CD4-positive, alpha-beta T cell treated with Interleukin-4 for 4 hours (primary cell): ENCODE results near the gene RAPGEF3.

Experiments used
- DNase-seq: peaks from one replicate; pipeline ENCODE4 v3.0.0-alpha.2; 2020

Gene RAPGEF3

DNA sequence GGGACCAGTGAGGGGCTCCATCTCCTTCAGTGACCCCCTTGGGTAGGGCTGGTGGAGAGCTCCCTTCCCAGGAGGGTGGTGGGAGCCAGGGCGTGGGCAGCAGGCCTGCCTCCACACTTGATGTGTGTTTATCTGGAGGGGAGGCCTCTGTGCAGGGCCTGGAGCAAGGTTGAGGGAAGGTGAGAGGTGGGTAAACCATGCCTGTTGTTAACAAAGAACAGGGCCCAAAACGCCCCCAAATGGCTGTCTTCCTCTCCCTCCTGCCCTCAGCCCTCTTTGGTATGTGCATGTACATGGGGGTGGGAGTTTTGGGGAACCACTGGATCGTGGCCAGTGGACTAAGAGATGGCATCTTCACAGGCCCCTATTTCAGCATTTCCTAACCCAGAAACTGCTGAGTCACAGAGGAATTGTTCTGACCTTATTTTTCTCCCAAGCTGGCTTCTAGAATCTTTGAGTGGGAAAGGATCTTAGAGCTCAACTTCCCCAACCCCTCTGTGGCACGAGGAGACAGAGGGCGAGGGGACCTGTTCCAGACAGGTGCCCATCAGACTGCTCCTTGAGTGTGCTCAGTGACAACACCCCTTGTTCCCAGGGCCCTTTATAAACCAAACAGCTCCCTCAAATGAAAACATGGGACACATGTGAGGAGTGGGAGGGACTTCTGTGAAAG is 17.9 kb upstream of the RAPGEF3 start:
- DNase-seq: no peak

DNA sequence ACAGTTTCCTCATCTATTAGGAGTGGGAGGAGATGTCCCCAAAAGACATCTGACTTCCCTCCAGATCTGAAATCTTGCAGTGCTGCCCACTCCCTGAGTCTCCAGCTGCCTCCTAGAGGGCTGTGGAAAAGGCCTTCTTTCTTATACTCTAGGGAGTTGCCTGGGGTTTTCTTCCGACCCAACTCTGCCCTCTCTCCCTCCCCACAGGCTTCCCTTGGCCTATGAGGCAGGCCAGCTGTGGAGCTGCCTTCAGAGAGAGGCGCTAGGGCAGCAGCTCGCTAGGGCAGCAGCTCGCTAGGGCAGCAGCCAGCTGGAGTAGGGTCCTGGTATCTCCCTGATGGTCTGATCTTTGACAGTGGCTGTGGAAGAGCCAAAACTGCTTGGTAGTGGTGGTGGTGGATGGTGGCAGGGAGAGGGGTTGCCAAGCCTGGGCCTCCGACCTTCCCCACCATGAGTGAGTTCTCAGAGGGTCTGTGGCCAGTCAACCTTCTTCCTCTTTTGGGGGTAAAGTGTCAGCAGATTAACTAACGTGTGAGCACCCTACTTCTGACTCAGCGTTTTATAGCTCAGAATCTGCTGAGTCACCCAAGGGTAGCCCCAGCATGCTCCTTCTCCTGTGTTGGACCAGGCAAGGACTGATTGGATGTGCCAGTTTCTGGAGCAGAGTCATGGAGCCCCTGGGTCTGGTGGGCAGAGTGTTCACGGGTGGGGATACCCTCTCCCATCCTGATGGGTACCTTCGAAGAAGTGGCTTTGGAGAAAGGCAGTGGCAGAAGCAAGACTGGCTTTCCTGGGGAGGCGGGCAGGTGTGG is 16.6 kb upstream of the RAPGEF3 start:
- no peak for DNase-seq

DNA sequence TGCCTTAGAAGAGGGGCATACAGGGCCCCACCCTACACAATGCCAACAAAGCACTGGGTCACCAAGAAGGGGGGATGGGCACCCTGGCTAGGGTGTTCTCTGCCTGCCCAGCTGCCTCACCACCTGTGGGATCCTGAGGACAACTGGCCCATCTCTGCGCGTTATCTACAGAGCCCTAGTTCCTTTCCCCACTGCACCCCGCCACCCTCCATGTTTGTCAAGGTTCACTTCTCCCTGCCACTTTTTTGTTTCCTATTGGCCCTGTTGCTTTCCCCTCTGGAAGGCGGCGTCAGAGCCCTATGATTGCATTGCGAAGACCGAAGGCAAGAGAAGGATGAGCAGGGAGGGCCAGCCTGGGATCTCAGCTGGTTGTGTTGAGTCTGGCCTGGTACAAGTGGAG is 16.0 kb upstream of the RAPGEF3 start:
- no peak for DNase-seq

DNA sequence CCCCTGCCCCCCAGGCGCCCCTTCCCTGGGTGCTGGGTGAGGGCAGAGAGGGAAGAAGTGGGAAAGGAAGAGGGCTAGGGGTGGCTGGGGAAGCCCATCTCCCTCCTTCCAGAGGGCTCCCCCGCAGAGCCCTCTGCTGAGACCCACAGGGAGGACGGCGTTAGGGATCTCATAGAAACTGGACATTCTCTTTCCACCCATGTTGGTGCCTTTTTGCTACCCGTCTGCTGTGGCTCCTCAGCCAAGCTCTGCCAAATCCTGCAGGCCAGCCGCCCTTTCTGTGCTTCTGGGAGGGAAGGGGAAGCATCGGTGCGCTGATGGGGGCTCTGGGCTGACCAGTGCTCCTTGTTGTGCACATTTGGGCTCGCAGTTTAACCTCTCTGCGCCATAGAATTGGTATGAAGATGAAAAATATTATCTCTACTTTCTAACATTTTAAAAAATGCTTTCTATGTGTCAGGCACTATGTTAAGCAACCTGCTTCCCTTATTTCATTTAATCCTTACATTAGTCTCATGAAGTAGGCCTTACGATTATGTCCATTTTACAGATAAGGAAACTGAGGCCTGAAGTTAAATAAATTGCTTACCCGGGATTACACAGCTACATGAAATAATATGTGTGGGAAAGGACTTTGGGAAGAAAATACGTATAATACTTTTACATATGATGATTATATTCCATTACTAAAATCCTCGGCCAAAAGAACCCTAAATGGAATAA is 15.3 kb upstream of the RAPGEF3 start:
- no peak for DNase-seq

DNA sequence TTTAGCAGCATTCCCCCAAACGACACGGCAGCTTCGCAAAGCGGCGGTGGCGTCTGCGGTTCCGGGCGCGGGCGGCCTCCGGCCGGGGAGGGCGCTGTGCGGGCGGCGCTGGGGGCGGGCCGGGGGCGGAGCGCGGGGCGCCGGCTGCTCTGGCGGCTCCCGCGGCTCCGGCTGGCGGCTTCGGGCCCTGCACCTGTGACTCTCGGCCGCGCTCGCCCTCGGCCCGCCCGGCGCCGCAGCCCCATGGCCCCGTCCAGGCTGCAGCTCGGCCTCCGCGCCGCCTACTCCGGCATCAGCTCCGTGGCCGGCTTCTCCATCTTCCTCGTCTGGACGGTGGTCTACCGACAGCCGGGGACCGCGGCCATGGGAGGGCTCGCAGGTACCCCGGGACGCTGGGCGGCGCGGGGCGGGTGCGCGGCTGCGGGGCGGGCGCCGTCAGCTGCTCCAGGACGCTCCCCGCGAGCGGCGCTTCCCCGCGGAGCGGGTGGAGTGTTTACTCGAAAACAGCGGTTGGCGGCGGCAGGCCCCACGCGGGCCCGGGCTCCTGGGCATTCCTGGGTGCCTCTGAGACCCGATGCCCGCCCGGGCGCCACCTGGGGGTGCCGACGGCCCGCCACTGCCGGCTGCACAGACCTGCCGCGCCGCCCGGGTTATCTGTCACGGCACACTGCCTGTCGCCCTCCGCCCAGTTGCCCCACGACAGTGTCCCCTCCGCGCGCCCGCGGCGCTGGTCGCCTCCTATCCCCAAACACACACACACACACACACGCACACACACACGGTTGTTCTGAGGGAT is 14.6 kb upstream of the RAPGEF3 start, which contains the start of gene SLC48A1:
Gene SLC48A1 (plus strand): TSS at position 177 of the 796 bp plus-strand sequence. CDS start 67 bp downstream, at position 244.
- peak; percentile 66 for DNase-seq

DNA sequence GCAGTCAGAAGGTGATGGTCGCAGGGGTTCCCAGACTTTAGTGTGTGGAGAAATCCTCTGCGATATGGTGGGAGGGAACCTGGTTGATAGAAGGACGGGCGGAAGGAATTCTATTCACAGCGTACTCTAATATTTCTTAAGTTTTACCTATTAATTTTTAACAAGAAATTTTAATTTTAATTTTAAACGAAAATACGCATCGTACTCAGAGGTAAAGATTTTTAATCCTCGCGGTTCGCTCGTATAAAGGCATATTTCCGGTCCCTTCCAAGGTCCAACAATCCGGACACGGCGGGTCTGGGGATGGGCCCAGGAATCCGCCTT is 14.0 kb upstream of the RAPGEF3 start:
- no peak for DNase-seq

DNA sequence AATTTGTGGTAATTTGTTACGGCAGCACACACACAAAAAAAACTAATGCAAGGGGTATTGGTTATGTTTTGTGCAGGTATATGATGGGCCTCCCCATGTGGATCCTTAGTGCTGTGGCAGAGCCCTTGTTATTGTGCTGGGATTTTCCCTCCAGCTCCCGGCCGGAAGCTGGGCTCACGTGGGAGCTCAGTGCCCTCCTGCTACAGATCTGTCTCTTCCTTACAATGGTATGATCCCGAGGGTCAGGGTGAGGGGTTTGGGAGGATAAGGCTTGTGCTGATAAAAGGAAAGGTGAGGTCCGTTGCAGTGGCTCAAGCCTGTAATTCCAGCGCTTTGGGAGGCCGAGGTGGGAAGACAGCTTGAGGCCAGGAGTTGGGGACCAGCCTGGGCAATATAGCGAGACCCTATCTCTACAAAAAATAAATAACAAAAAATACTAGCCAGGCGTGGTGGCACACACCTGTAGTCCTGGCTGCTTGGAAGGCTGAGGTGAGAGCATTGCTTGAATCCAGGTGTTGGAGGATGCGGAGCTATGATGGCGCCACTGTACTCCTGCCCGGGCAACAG is 13.5 kb upstream of the RAPGEF3 start:
- DNase-seq: no peak

DNA sequence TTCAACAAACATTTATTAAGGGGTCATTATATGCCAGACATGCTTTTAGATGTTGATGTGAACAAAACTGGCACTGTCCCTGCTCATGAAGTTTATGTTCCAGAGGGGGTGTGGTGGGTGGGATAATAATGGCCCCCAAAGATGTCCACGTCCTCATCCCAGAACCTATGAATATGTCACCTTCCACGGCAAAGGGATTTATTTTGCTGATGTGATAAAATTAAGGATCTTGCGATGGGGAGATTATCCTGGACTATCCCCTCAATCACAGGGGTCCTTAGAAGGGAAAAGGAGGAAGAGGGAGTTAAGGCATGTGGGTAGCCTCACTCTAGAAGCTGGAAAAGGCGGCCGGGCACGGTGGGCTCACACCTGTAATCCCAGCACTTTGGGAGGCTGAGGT is 12.6 kb upstream of the RAPGEF3 start:
- no peak for DNase-seq

DNA sequence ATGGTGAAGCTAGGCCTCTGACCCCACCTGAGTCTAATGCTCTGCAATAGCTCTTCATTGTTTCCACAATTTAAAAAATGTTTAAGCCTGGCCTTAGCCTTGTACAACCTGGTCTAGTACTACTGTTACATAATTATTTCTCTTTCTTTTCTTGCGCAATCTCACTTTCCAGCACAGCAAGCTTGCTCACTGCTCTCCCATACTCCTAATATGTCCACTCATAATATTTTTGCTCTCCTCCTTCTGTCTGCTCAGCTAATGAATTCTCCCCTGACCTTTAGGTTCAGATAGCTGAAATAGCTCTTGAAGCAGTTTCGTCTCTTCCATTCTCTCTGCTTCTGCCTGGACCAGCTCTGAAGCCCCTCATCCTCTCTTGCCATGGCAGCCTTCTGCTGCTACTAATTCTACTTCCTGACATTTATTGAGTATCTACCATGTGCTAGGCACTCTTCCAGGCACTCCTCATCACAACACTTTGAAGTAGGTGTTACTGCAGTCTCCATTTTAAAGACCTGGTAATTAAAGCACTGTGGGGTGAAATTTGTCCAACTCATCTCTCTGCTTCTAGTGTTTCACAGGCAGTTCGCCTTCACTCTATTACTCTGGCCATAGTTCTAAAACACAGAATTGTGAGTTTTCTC is 11.5 kb upstream of the RAPGEF3 start:
- DNase-seq: no peak

DNA sequence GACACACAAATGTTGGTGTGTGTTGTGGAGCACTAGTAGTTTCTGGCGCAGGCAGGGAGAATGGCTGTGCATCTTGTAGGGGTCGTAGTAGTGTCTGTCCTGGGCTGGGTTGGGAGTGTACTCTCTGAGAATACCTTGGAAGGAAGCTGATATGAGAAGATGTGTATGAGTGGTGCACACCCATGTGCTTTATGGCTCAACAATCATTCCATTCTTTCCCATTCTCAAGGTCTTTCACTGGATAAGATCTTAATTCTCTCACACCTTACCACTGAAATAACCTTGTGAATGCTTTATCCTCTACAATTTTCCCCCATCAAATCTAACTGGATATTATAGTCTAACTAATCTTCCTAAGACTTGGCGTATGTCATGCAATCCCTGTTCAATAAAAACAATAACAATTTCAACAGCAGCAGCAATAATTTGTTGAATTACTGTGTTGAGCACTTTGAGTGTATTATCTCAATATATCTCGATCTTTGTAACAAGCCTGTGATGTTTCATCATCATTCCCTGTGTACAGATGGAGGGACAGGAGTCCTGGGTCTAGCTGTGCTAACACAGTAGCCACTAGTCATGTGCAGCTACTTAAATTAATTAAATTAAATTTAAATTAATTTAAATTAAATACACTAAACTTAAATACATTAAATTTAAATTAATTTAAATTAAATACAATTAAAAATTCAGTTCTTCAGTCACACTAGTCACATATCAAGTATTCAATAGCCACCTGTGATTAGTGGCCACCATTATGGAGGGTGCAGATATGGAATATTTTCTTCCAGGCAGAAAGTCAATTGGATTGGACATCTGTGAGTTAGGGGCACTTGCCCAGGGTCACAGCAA is 10.8 kb upstream of the RAPGEF3 start:
- DNase-seq: no peak

DNA sequence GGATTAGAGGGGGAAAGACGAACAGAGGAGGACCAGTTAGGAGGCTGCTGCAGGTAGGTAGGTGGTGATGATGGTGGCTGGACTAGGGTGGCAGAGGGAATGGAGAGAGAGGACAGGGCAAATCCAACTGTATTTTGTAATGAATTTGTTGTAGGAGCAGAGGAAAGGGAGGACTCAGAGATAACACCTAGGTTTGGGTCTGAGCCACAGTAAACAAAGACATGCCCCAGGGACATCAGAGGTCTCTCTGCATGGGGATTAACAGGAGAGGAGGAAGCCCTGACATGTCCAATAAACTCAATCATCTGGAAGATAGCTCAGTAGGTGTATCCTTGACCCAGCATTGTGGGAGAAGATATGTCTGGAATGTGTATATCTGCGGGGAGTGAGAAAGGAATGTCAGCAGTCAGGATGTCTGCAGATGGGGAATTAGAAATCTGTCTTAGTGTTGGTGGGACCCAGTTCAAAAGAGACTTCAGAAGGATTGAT is 9.7 kb upstream of the RAPGEF3 start:
- no peak for DNase-seq

DNA sequence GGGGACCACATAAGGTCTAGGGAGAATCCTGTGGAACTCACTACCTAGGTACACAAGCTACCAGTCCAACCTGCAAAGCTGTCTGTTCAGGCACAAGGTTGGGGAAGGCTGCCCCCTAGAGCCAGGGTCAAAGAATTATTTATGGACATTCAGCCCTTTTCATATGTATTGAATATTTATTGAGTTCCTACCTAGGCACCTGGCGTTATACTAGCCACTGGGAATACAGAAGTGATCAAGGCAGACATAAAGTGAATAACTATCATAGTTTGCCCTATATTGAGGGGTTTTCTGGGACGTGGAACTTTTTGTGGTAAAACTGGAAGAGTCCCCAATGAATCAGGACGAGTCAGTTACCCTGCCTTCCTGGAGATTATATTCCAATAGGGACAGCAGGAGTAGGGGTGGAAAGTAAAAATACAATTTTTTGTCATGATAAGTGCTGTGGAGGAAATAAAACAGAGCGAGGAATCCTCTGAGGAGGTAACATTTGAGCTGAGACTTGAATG is 8.6 kb upstream of the RAPGEF3 start:
- peak; percentile 74 for DNase-seq

DNA sequence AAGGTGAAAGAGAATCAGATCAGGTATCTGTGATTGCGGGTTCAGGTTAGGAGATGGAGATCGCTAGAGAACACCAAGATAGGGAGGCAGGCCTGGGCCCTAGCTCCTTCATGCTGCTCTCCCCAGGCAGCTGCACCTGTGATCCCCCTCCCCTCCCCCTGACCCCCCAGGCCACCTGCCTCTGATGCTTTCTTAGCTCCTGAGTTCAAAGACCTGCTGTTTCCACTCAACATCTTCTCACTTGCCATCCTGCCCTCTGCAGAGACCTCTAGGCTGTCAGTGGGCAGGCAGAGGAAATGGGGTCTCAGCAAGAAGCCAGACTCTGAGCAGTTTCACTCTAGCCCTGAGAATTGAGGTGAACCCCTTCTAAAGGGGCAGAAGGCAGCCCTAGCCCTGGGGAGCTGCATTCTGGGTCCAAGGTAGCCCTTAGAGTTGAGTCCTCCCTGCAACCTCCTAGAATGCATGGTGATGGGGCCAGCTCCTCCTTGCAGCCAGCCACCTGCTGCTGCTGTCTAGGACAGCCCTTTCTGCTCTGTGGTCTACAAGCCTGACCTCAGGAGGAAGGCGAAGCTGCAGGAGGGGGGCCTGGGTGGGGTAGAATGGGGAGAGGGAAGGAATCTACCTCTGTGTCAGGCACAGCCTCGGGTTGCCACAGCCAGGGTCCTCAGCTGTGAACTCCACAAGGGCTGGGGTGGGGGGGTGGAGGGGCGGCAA is 8.0 kb upstream of the RAPGEF3 start:
- DNase-seq: no peak

DNA sequence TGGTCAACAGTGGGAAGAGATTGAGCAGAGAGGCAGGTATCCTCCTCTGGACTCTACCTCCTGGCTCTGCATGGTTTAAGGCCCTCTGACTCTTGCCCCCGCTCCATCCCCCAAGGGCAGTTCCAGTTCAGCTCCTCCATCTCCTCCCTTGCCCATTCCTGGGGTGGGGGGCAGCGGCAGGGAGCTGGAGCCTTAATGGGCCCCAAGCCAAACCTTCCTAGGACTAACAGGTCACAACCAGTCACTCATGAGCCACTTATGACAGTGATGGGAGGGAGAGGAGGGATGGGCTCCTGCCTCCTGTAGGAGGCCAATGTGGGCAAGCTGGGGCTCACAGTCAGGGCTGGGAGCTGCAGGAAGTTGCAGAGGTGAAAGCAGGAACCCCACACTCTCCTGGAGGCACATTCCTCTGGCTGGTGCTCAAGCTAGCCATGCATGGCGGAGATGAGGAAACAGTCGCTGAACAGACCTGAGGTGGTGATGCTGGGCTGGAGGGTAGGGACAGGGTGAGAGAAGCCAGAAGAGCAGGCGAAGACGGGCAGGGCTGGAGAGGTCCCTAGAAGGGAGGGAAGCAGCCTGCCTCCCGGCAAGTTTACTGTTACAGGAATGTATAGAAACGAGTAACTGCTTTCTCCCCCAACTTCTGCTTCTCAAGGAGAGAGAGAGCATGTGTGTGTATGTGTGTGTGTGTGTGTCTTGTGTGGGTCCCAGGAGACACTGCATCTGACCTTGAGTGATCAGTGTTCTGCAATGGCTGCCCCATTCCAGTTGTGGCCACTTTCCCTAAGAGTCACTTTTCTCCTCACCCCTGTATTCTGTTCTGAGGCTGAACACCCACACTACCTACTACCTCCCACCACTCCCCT is 5.0 kb upstream of the RAPGEF3 start:
- DNase-seq: no peak

DNA sequence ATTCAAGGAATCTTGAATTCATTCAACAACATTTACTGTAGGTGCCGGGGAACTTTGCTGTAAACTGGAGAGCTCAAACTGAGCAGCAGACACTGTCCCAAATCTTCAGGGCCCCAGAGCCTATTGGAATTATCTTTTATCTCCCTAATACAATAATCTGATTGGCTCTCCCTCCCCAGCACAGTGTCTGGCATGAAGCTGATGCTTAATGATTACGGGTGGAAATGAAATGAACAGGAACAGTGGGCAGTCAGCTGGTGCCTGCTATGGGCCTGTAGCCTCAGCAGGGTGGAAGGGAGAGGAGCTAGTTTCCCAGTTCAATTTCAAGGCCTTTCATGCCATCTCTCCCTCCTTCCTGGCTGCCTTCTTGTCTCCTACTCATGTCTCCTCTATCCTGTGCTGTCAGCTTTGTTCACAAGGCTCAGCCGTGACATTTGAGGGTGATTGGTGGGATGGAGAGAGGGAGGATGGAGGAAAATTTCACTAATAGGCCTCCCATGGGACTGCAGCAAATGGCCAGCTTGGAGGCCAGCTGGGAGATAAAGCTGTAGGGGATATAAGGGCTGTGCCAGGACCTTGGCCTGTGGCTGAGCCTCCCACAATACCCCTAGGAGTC is 4.3 kb upstream of the RAPGEF3 start:
- DNase-seq: no peak

DNA sequence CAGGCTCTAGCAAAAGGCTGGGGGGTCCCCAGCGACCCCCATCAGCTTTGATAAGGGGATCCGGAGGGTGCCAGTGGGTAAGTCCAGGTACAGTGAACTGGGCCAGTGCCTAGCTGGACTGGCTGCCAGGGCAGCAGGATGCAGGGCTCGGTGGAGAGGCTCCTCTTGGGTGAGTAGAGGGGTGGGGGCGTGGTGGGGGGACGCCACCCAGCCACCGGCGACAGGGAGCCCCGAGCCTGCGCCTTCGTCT is 171 bp downstream of the RAPGEF3 start:
- DNase-seq: no peak

DNA sequence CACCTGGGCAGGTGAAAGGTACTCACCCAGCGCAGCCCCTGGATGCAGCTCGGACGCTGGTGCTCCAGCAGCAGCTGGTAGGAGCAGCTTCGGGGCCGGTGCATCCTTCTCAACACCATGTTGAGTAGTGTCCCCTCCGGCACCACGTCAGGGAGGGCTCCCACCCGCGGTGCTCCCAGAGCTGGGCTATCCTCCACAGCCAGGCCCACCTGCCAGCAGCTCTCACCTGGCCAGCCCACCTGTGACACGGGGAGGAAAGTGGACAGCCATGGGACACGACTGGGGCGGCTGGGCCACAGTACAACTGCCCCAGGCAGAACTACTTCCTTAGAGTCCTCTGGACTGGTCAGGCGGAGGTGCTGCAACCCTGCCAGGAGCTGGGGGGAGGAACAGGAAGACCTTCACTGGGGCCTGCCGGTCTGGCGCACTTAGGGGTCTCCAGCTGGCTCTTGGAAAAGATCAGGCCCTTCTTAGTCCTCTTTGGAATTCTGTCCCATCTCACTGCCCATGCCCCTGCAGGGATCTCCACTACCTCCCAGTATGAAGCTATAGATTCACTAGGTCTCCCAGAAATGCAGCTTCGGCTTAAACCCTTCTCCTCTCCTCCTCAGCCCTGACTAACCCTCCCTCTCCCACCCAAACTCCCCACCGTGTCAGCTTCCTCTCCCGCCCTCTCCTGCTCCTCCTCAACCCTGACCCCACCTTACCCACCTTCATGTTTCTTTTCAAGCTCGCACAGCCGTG is 668 bp downstream of the RAPGEF3 start:
- DNase-seq: no peak

DNA sequence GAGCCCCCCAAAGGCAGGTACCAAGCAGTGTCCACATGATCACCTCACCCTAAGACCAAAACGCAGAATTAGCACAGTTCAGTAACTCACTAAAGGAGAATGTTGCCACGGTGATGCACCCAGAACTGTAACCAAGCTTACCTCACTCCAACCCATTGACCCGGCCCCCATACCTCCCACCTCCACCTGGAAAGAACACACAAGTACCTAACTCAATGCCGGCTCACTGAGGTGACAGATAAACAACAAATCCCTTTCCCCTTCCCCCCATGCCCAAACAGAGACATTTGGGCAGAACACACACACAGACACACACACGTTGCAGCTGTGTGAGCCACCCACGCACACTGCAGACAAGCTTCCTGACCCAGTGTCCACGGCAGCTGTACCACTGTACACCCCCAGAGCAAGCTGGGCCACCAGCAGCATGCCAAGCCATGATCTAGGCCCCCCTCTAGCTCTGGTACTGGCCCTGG is 1.3 kb downstream of the RAPGEF3 start:
- no peak for DNase-seq
